Liver (tissue), 3 donors: ENCODE results near the gene LINC01488.

Source experiments
- ATF3 ChIP-seq: IDR thresholded peaks from 2 replicates; pipeline ENCODE4 v1.6.1; 2016; ENCODE audit warnings: antibody characterized with exemption
- CTCF ChIP-seq: fragments of 150-350 bp; IDR thresholded peaks from 2 replicates; pipeline ENCODE4 v1.5.1; 2017; ENCODE audit warnings: improper control_type of control experiment, low read depth, low read length; ENCODE audit not compliant: missing input control
- FOXA1 ChIP-seq: IDR thresholded peaks from 2 replicates; pipeline ENCODE4 v1.6.1; 2016; ENCODE audit warnings: antibody characterized with exemption
- JUND ChIP-seq, 2 donors: IDR thresholded peaks; 2 replicates each; pipeline ENCODE4 v1.6.1; 2016; ENCODE audit warnings: antibody characterized with exemption in 2 of 2
- MAX ChIP-seq: IDR thresholded peaks from 2 replicates; pipeline ENCODE4 v1.6.1; 2016; ENCODE audit warnings: antibody characterized with exemption
- NR2F2 ChIP-seq: IDR thresholded peaks from 2 replicates; pipeline ENCODE4 v1.6.1; 2016; ENCODE audit warnings: antibody characterized with exemption
- RAD21 ChIP-seq, 2 donors: IDR thresholded peaks; 2 replicates each; pipeline ENCODE4 v1.6.1; 2016; ENCODE audit warnings: antibody characterized with exemption in 2 of 2, mild to moderate bottlenecking in 2 of 2
- REST ChIP-seq: IDR thresholded peaks from 2 replicates; pipeline ENCODE4 v1.6.1; 2016; ENCODE audit warnings: antibody characterized with exemption, mild to moderate bottlenecking
- SP1 ChIP-seq: IDR thresholded peaks from 2 replicates; pipeline ENCODE4 v1.6.1; 2018; ENCODE audit warnings: antibody characterized with exemption, mild to moderate bottlenecking
- TAF1 ChIP-seq: conservative IDR thresholded peaks from 2 replicates; pipeline ENCODE4 v1.6.1; 2016; ENCODE audit warnings: antibody characterized with exemption, mild to moderate bottlenecking
- ZBTB33 ChIP-seq: IDR thresholded peaks from 2 replicates; pipeline ENCODE4 v1.6.1; 2016; ENCODE audit warnings: antibody characterized with exemption
- donor health status: healthy.
- donor health status: healthy.

- TF ChIP-seq CTCF (no peak), MAX (no peak), RAD21 (IDR thresholded peaks at IDR 0.05) (no peak), SP1 (no peak), JUND (IDR thresholded peaks at IDR 0.05) (no peak), TAF1 (no peak), FOXA1 (no peak), ATF3 (no peak), REST (no peak), NR2F2 (no peak), ZBTB33 (no peak)
Measured at GRCh38 chr11:69474736-69475135, 6.7 kb upstream of the LINC01488 start.
